ENCODE measurements around the gene LTB4R. TPM values are rescaled to one million over a fixed set of nuclear protein-coding genes. Genes with fewer than 3 reads are reported as not detected.

Gene LTB4R
- total RNA-seq, 1 experiment from 2014 or later: 9.4 TPM

- TF ChIP-seq CTCF (IDR thresholded peaks at IDR 0.05) (no peak), ESRRA (CRISPR knock-in tag; IDR thresholded peaks at IDR 0.05; ENCODE audit: borderline replicate concordance) (no peak), NR1H2 (CRISPR knock-in tag; IDR thresholded peaks at IDR 0.05) (no peak), OVOL2 (CRISPR knock-in tag; IDR thresholded peaks at IDR 0.05; ENCODE audit: borderline replicate concordance) (no peak), ZNF138 (CRISPR knock-in tag; conservative IDR thresholded peaks at IDR 0.05) (peak; percentile 84; the same call in 1 of the 2 replicates), ZBTB21 (CRISPR knock-in tag; IDR thresholded peaks at IDR 0.05; ENCODE audit: borderline replicate concordance) (peak; percentile 83; the same call in 1 of the 2 replicates), ELF4 (CRISPR knock-in tag; IDR thresholded peaks at IDR 0.05; ENCODE audit: low read depth) (no peak), JAZF1 (CRISPR knock-in tag; IDR thresholded peaks at IDR 0.05) (no peak), ZNF219 (CRISPR knock-in tag; IDR thresholded peaks at IDR 0.05; ENCODE audit: borderline replicate concordance) (peak; percentile 68; the same call in 1 of the 2 replicates), NFATC4 (CRISPR knock-in tag; IDR thresholded peaks at IDR 0.05) (no peak), AR (CRISPR knock-in tag; IDR thresholded peaks at IDR 0.05) (no peak), FOXP4 (CRISPR knock-in tag; IDR thresholded peaks at IDR 0.05) (peak; percentile 96), JUN (CRISPR knock-in tag; IDR thresholded peaks at IDR 0.05) (peak; percentile 94; the same call in 1 of the 2 replicates)
- TF ChIP-seq, protein P1, sequence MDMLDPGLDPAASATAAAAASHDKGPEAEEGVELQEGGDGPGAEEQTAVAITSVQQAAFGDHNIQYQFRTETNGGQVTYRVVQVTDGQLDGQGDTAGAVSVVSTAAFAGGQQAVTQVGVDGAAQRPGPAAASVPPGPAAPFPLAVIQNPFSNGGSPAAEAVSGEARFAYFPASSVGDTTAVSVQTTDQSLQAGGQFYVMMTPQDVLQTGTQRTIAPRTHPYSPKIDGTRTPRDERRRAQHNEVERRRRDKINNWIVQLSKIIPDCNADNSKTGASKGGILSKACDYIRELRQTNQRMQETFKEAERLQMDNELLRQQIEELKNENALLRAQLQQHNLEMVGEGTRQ (CRISPR knock-in tag; IDR thresholded peaks at IDR 0.05): peak; percentile 79
- TF ChIP-seq, protein P2, sequence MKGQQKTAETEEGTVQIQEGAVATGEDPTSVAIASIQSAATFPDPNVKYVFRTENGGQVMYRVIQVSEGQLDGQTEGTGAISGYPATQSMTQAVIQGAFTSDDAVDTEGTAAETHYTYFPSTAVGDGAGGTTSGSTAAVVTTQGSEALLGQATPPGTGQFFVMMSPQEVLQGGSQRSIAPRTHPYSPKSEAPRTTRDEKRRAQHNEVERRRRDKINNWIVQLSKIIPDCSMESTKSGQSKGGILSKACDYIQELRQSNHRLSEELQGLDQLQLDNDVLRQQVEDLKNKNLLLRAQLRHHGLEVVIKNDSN (CRISPR knock-in tag; IDR thresholded peaks at IDR 0.05): peak; percentile 88
- TF ChIP-seq, protein P3, sequence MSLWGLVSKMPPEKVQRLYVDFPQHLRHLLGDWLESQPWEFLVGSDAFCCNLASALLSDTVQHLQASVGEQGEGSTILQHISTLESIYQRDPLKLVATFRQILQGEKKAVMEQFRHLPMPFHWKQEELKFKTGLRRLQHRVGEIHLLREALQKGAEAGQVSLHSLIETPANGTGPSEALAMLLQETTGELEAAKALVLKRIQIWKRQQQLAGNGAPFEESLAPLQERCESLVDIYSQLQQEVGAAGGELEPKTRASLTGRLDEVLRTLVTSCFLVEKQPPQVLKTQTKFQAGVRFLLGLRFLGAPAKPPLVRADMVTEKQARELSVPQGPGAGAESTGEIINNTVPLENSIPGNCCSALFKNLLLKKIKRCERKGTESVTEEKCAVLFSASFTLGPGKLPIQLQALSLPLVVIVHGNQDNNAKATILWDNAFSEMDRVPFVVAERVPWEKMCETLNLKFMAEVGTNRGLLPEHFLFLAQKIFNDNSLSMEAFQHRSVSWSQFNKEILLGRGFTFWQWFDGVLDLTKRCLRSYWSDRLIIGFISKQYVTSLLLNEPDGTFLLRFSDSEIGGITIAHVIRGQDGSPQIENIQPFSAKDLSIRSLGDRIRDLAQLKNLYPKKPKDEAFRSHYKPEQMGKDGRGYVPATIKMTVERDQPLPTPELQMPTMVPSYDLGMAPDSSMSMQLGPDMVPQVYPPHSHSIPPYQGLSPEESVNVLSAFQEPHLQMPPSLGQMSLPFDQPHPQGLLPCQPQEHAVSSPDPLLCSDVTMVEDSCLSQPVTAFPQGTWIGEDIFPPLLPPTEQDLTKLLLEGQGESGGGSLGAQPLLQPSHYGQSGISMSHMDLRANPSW (CRISPR knock-in tag; conservative IDR thresholded peaks at IDR 0.05; ENCODE audit: low read depth): no peak
- TF ChIP-seq, protein P4, sequence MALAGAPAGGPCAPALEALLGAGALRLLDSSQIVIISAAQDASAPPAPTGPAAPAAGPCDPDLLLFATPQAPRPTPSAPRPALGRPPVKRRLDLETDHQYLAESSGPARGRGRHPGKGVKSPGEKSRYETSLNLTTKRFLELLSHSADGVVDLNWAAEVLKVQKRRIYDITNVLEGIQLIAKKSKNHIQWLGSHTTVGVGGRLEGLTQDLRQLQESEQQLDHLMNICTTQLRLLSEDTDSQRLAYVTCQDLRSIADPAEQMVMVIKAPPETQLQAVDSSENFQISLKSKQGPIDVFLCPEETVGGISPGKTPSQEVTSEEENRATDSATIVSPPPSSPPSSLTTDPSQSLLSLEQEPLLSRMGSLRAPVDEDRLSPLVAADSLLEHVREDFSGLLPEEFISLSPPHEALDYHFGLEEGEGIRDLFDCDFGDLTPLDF (CRISPR knock-in tag; IDR thresholded peaks at IDR 0.05): peak; percentile 72; the same call in 1 of the 2 replicates
- TF ChIP-seq, protein P5, sequence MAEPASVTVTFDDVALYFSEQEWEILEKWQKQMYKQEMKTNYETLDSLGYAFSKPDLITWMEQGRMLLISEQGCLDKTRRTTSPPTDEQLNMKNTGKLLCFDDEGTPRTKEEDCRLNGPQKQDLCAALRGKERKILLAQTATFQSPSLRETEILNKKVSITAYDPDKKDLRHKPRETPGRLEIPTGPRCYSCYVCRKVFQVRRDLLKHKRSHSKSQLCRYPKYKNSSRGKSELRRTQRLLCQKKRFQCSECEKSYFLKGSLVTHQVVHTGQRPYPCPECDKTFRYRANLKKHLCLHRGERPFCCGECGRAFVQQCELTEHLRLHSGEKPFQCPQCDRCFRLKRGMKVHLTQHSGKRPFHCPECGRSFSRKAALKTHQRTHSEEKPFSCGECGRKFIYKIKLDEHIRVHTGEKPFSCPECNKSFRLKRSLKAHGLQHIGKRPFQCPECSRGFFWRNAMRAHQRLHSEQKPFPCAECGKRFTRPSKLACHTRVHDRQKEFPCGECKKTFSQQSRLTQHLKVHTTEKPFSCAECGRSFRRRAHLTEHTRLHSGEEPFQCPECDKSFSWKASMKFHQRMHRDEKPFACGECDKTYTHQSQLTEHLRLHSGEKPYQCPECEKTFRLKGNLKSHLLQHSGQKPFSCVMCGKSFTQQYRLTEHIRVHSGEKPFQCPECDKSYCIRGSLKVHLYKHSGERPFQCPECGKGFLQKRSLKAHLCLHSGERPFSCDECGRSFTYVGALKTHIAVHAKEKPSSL (CRISPR knock-in tag; conservative IDR thresholded peaks at IDR 0.05): no peak
These were observed 4.7 kb downstream of the LTB4R start (continued) for GRCh38 chr14:24315807-24316596.

All from WTC11 (cell line).